A549 (cell line): ENCODE measurements around the gene PRTN3. TPM values are rescaled to one million over a fixed set of nuclear protein-coding genes. Genes with fewer than 3 reads are reported as not detected.

ENCODE experiments used
- ATAC-seq, 2 experiments: fragments of 200-7000 bp in 1 of 2; fragments of >200 bp in 1 of 2; cut with Nextera tagmentation in 1 of 2; cut with Tn5 transposase in 1 of 2; 3 replicates each; pipeline versions ENCODE4 v1.8.0 to v1.9.1; 2018 to 2020; ENCODE audit warnings: mild to moderate bottlenecking in 1 of 2, moderate library complexity in 1 of 2
- CTCF ChIA-PET: fragments of 300-600 bp; sonication (Branson Sonifier 250); formaldehyde crosslinking; extraction: SDS; loops from one replicate; lab custom pipeline; 2021; ENCODE audit warnings: antibody characterized with exemption, inconsistent platforms; lab: Yijun Ruan, JAX
- POLR2A ChIA-PET: fragments of 350-600 bp; formaldehyde crosslinking; extraction: SDS; loops from one replicate; lab custom pipeline; 2021; ENCODE audit warnings: antibody characterized with exemption, inconsistent platforms; lab: Yijun Ruan, JAX
- DNase-seq, 2 experiments: peaks; one replicate each; pipeline versions ENCODE4 v3.0.0 to v3.0.0-alpha.2; 2011 to 2016; ENCODE audit warnings: low read depth in 1 of 2, low spot score in 1 of 2
- FAIRE-seq: peaks from 2 replicates; lab custom pipeline; 2011; peaks lifted over from hg19 to GRCh38; lab: Jason Lieb, UNC
- H3K27ac ChIP-seq, 2 experiments: fragments of >200 bp; sonication (Bioruptor Twin); formaldehyde crosslinking; 3 replicates each; pipeline ENCODE4 v1.5.1; 2016 to 2017
- H3K4me1 ChIP-seq: fragments of >200 bp; sonication (Bioruptor Twin); formaldehyde crosslinking; 3 replicates; pipeline ENCODE4 v1.6.1; 2016
- H3K4me2 ChIP-seq: fragments of >200 bp; sonication (Bioruptor Twin); formaldehyde crosslinking; 3 replicates; pipeline ENCODE4 v1.6.1; 2016
- H3K4me3 ChIP-seq: fragments of >200 bp; sonication (Bioruptor Twin); formaldehyde crosslinking; 3 replicates; pipeline ENCODE4 v1.5.1; 2016
- H3K9me3 ChIP-seq: fragments of >200 bp; sonication (Bioruptor Twin); formaldehyde crosslinking; 3 replicates; pipeline ENCODE4 v1.6.1; 2016
- ATOH8 ChIP-seq: fragments of 250-450 bp; sonication (Bioruptor Pico); IDR thresholded peaks from 2 replicates; pipeline ENCODE4 v1.5.0; 2020; ENCODE audit warnings: low read depth, mild to moderate bottlenecking, moderate library complexity
- BHLHE40 ChIP-seq: IDR thresholded peaks from 2 replicates; pipeline ENCODE4 v1.6.1; 2012; ENCODE audit warnings: low read depth, low read length, inconsistent platforms
- CBX2 ChIP-seq: fragments of 200-600 bp; sonication (generic); IDR thresholded peaks from 2 replicates; pipeline ENCODE4 v1.6.1; 2016; ENCODE audit warnings: low read depth, mild to moderate bottlenecking, borderline replicate concordance
- CEBPB ChIP-seq, 2 experiments: fragments of >200 bp in 1 of 2; sonication (Bioruptor Twin) in 1 of 2; formaldehyde crosslinking in 1 of 2; IDR thresholded peaks; 2 replicates each; pipeline ENCODE4 v1.6.1; 2012 to 2016
- E2F6 ChIP-seq: IDR thresholded peaks from 2 replicates; pipeline ENCODE4 v1.6.1; 2012; ENCODE audit warnings: low read depth, borderline replicate concordance
- EHF ChIP-seq: fragments of 250-450 bp; sonication (Bioruptor Pico); IDR thresholded peaks from 2 replicates; pipeline ENCODE4 v1.5.0; 2020; ENCODE audit warnings: mild to moderate bottlenecking
- EHMT2 ChIP-seq: fragments of 200-600 bp; sonication (generic); IDR thresholded peaks from 2 replicates; pipeline ENCODE4 v1.6.1; 2016; ENCODE audit warnings: antibody characterized with exemption, low read depth, mild to moderate bottlenecking, moderate library complexity
- ESRRA ChIP-seq: fragments of 150-350 bp; IDR thresholded peaks from 2 replicates; pipeline ENCODE4 v1.6.1; 2014; ENCODE audit warnings: mild to moderate bottlenecking, low read length, borderline replicate concordance
- FOSL2 ChIP-seq, 2 experiments: fragments of 450-650 bp in 1 of 2; fragments of >200 bp in 1 of 2; sonication (Bioruptor Twin) in 1 of 2; formaldehyde crosslinking; IDR thresholded peaks; 2 replicates each; pipeline versions ENCODE4 v1.5.0 to v1.6.1; 2016 to 2020; ENCODE audit warnings: mild to moderate bottlenecking in 1 of 2, moderate library complexity in 1 of 2
- JUN ChIP-seq, 2 experiments: fragments of >200 bp; sonication (Bioruptor Twin); formaldehyde crosslinking; IDR thresholded peaks; 2 replicates in 1 of 2; 3 replicates in 1 of 2; pipeline ENCODE4 v1.6.1; 2016 to 2017
- JUNB ChIP-seq: fragments of >200 bp; sonication (Bioruptor Twin); formaldehyde crosslinking; IDR thresholded peaks from 2 replicates; pipeline ENCODE4 v1.6.1; 2016
- MAFK ChIP-seq: fragments of 450-650 bp; IDR thresholded peaks from 2 replicates; pipeline ENCODE4 v1.6.1; 2014; ENCODE audit not compliant: partially characterized antibody
- MYC ChIP-seq: IDR thresholded peaks from 2 replicates; pipeline ENCODE4 v1.6.1; 2012; ENCODE audit warnings: mild to moderate bottlenecking, inconsistent platforms, low read length, improper control_type of control experiment, borderline replicate concordance
- NFE2L2 ChIP-seq: fragments of 150-350 bp; conservative IDR thresholded peaks from 2 replicates; pipeline ENCODE4 v1.6.1; 2014; ENCODE audit warnings: low read length
- NR3C1 ChIP-seq: fragments of >200 bp; sonication (Bioruptor Twin); formaldehyde crosslinking; IDR thresholded peaks from 3 replicates; pipeline ENCODE4 v1.6.1; 2017
- POLR2A ChIP-seq: IDR thresholded peaks from 2 replicates; pipeline ENCODE4 v1.6.1; 2012; ENCODE audit warnings: mild to moderate bottlenecking, low read length
- POLR2AphosphoS2 ChIP-seq: conservative IDR thresholded peaks from 2 replicates; pipeline ENCODE4 v1.6.1; 2012; ENCODE audit warnings: low read length, improper control_type of control experiment, inconsistent platforms
- RCOR1 ChIP-seq: fragments of 150-350 bp; IDR thresholded peaks from 2 replicates; pipeline ENCODE4 v1.6.1; 2014; ENCODE audit warnings: antibody characterized with exemption, low read length, low read depth
- RFX5 ChIP-seq: fragments of 450-650 bp; IDR thresholded peaks from 2 replicates; pipeline ENCODE4 v1.7.1; 2014; ENCODE audit warnings: antibody characterized with exemption, mild to moderate bottlenecking, moderate library complexity
- RNF2 ChIP-seq: fragments of 200-600 bp; sonication (generic); IDR thresholded peaks from 2 replicates; pipeline ENCODE4 v1.6.1; 2016; ENCODE audit warnings: low read depth, mild to moderate bottlenecking, antibody characterized with exemption, moderate library complexity, borderline replicate concordance
- SMC3 ChIP-seq: fragments of >200 bp; sonication (Bioruptor Twin); formaldehyde crosslinking; IDR thresholded peaks from 3 replicates; pipeline ENCODE4 v1.6.1; 2018; ENCODE audit warnings: inconsistent platforms
- TFCP2L1 ChIP-seq: fragments of 250-450 bp; sonication (Bioruptor Pico); IDR thresholded peaks from 2 replicates; pipeline ENCODE4 v1.5.0; 2021; ENCODE audit warnings: mild to moderate bottlenecking
- ZC3H11A ChIP-seq: fragments of 450-650 bp; IDR thresholded peaks from 2 replicates; pipeline ENCODE4 v1.6.1; 2014; ENCODE audit warnings: antibody characterized with exemption, mild to moderate bottlenecking
- WGBS: methylation state at CpG from one replicate; pipeline ENCODE4 v1.1.6; 2017; ENCODE audit errors: missing lambda C conversion rate; 5-methylcytosine and 5-hydroxymethylcytosine counted together
- polyA plus RNA-seq, 4 experiments: library from polyadenylated mRNA; depleted of rRNA in 3 of 4; stranded (reverse); fragments of >200 nt; fragmentation: RNase III in 1 of 4; extraction: RNeasy Plus Mini Kit Qiagen cat#74134 plus additional on column Dnase treatment in 1 of 4; gene quantifications; 2 replicates in 3 of 4; 3 replicates in 1 of 4; pipeline ENCODE4 v1.2.3, GENCODE V29; 2011 to 2017
- TF ChIP-seq, protein P1 (sequence below): fragments of 150-350 bp; IDR thresholded peaks from 2 replicates; pipeline ENCODE4 v1.6.1; 2014; ENCODE audit warnings: low read depth, mild to moderate bottlenecking, low read length
- TF ChIP-seq, protein P2 (sequence below): fragments of >200 bp; sonication (Bioruptor Twin); formaldehyde crosslinking; IDR thresholded peaks from 3 replicates; pipeline ENCODE4 v1.6.1; 2016
- TF ChIP-seq, protein P3 (sequence below): fragments of >200 bp; sonication (Bioruptor Twin); formaldehyde crosslinking; IDR thresholded peaks from 3 replicates; pipeline ENCODE4 v1.5.1; 2016
- TF ChIP-seq, protein P4 (sequence below): IDR thresholded peaks from 2 replicates; pipeline ENCODE4 v1.6.1; 2012

The PRTN3 gene
- polyA plus RNA-seq, 2 of the 4 experiments (the other 2 are of a cell fraction), result 0.21 to 0.39 TPM

- FAIRE-seq (no peak), DNase-seq (no peak), ATAC-seq (no peak)
- Histone ChIP-seq H3K4me2 (peak overlapping the region; percentile 86), H3K27ac (peak overlapping the region in 1 of 2 experiments; percentile 100; a peak in 1 of 6 replicates), H3K4me3 (no peak overlapping the region), H3K4me1 (peaks cover 42% of the 10 kb centered on the region), H3K9me3 (no peaks in the 10 kb centered on the region)
- TF ChIP-seq E2F6 (no peak), ATOH8 (CRISPR knock-in tag) (no peak), NR3C1 (no peak), EHF (CRISPR knock-in tag) (no peak), POLR2AphosphoS2 (no peak), BHLHE40 (no peak), MYC (no peak), JUNB (no peak), FOSL2 (IDR thresholded peaks at IDR 0.05) (no peak), FOSL2 (CRISPR knock-in tag; IDR thresholded peaks at IDR 0.05) (no peak), RFX5 (no peak), RNF2 (no peak), MAFK (no peak), TFCP2L1 (CRISPR knock-in tag) (no peak), JUN (IDR thresholded peaks at IDR 0.05) (no peak)
- TF ChIP-seq, protein P1, sequence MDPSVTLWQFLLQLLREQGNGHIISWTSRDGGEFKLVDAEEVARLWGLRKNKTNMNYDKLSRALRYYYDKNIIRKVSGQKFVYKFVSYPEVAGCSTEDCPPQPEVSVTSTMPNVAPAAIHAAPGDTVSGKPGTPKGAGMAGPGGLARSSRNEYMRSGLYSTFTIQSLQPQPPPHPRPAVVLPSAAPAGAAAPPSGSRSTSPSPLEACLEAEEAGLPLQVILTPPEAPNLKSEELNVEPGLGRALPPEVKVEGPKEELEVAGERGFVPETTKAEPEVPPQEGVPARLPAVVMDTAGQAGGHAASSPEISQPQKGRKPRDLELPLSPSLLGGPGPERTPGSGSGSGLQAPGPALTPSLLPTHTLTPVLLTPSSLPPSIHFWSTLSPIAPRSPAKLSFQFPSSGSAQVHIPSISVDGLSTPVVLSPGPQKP, result no peak
- TF ChIP-seq, protein P2, sequence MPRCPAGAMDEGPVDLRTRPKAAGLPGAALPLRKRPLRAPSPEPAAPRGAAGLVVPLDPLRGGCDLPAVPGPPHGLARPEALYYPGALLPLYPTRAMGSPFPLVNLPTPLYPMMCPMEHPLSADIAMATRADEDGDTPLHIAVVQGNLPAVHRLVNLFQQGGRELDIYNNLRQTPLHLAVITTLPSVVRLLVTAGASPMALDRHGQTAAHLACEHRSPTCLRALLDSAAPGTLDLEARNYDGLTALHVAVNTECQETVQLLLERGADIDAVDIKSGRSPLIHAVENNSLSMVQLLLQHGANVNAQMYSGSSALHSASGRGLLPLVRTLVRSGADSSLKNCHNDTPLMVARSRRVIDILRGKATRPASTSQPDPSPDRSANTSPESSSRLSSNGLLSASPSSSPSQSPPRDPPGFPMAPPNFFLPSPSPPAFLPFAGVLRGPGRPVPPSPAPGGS, result no peak
- CTCF ChIA-PET, result interaction anchor here (1.7 kb wide), 1 partner anchor 30 kb away, joined by 3 read pairs; no protein-coding TSS in a partner anchor
- 84% methylated on average over 25 of the region's 28 CpGs for WGBS
- POLR2A ChIA-PET, result interaction anchor here (1.3 kb wide), 1 partner anchor 50 kb away, joined by 4 read pairs; no protein-coding TSS in a partner anchor
Measured at GRCh38 chr19:802498-803098, 38.2 kb upstream of the PRTN3 start.

GRCh38 chr19:803099-803561, 37.7 kb upstream of the PRTN3 start:
- FAIRE-seq, result no peak
- no peaks in the 10 kb centered on the region for H3K9me3 ChIP-seq
- H3K4me1 ChIP-seq, result peaks cover 42% of the 10 kb centered on the region
- H3K4me2 ChIP-seq, result peak overlapping the region; percentile 86; the same call in 2 of the 3 replicates
- DNase-seq, result no peak
- H3K4me3 ChIP-seq, result no peak overlapping the region
- CTCF ChIA-PET, result interaction anchor here (1.7 kb wide), 1 partner anchor 30 kb away, joined by 3 read pairs; no protein-coding TSS in a partner anchor
- TF ChIP-seq, protein P3, sequence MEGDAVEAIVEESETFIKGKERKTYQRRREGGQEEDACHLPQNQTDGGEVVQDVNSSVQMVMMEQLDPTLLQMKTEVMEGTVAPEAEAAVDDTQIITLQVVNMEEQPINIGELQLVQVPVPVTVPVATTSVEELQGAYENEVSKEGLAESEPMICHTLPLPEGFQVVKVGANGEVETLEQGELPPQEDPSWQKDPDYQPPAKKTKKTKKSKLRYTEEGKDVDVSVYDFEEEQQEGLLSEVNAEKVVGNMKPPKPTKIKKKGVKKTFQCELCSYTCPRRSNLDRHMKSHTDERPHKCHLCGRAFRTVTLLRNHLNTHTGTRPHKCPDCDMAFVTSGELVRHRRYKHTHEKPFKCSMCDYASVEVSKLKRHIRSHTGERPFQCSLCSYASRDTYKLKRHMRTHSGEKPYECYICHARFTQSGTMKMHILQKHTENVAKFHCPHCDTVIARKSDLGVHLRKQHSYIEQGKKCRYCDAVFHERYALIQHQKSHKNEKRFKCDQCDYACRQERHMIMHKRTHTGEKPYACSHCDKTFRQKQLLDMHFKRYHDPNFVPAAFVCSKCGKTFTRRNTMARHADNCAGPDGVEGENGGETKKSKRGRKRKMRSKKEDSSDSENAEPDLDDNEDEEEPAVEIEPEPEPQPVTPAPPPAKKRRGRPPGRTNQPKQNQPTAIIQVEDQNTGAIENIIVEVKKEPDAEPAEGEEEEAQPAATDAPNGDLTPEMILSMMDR, result no peak
- TF ChIP-seq, protein P4, sequence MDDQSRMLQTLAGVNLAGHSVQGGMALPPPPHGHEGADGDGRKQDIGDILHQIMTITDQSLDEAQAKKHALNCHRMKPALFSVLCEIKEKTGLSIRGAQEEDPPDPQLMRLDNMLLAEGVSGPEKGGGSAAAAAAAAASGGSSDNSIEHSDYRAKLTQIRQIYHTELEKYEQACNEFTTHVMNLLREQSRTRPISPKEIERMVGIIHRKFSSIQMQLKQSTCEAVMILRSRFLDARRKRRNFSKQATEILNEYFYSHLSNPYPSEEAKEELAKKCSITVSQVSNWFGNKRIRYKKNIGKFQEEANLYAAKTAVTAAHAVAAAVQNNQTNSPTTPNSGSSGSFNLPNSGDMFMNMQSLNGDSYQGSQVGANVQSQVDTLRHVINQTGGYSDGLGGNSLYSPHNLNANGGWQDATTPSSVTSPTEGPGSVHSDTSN, result no peak
- TF ChIP-seq ESRRA, result no peak
- TF ChIP-seq RNF2, result no peak
- TF ChIP-seq CEBPB (IDR thresholded peaks at IDR 0.05), result no peak
- no peak for TF ChIP-seq RCOR1
- TF ChIP-seq EHMT2, result no peak
- TF ChIP-seq POLR2A, result no peak
- TF ChIP-seq CBX2, result no peak
- no peak for TF ChIP-seq JUN (IDR thresholded peaks at IDR 0.05)
- TF ChIP-seq BHLHE40, result no peak
- TF ChIP-seq ZC3H11A, result no peak
- TF ChIP-seq, protein P1, result no peak
- no peak for TF ChIP-seq MYC
- TF ChIP-seq ATOH8 (CRISPR knock-in tag), result no peak
- no peak for TF ChIP-seq NR3C1
- no peak for TF ChIP-seq JUNB
- TF ChIP-seq NFE2L2, result no peak
- TF ChIP-seq SMC3, result no peak
- TF ChIP-seq, all 56 proteins: peak for 0
- no peak for ATAC-seq
- POLR2A ChIA-PET, result interaction anchor here (1.3 kb wide), 1 partner anchor 51 kb away, joined by 4 read pairs; no protein-coding TSS in a partner anchor
- H3K27ac ChIP-seq, result no peak overlapping the region
- 91% methylated on average over 12 of the region's 17 CpGs for WGBS
